GM10248 (cell line): Measurements from ENCODE around the gene ACOX1.

ENCODE experiments used
- CTCF ChIA-PET: fragments of 300-600 bp; sonication (Branson Sonifier 250); formaldehyde crosslinking; extraction: SDS; loops from one replicate; lab custom pipeline; 2021; ENCODE audit warnings: antibody characterized with exemption; lab: Yijun Ruan, JAX
- POLR2A ChIA-PET: fragments of 350-650 bp; sonication (Branson Sonifier 250); formaldehyde crosslinking; extraction: SDS; loops from one replicate; lab custom pipeline; 2020; ENCODE audit warnings: antibody characterized with exemption; lab: Yijun Ruan, JAX
- DNase-seq: peaks from one replicate; pipeline ENCODE4 v3.0.0; 2012; ENCODE audit errors: extremely low spot score
- CTCF ChIP-seq: IDR thresholded peaks from 2 replicates; pipeline ENCODE4 v1.5.1; 2012; ENCODE audit warnings: mild to moderate bottlenecking, low read depth; ENCODE audit errors: extremely low read depth, missing control alignments, control extremely low read depth

Gene ACOX1

GRCh38 chr17:76009969-76010661 is 31.1 kb upstream of the ACOX1 start:
- POLR2A ChIA-PET, result interaction anchor here (1.0 kb wide), 1 partner anchor 13 kb away, joined by 3 read pairs; no protein-coding TSS in a partner anchor
- TF ChIP-seq CTCF, result no peak
- CTCF ChIA-PET, result interaction anchor here (1.2 to 17.8 kb wide), 11 partner anchors 3 to 290 kb away, joined by 3 to 266 read pairs (median 5); partner anchors contain the start of genes CDK3, EVPL, MRPL38 and TRIM65
- no peak for DNase-seq

GRCh38 chr17:76009447-76009846 is 30.5 kb upstream of the ACOX1 start:
- DNase-seq, result no peak
- no peak for TF ChIP-seq CTCF
- ChIA-PET CTCF (interaction anchor here (0.8 to 17.8 kb wide), 11 partner anchors 4 to 377 kb away, joined by 3 to 266 read pairs (median 4); partner anchors contain the start of genes CDK3, EVPL, MRPL38 and TRIM65), POLR2A (interaction anchor here (0.5 kb wide), 1 partner anchor 102 kb away, joined by 7 read pairs; no protein-coding TSS in a partner anchor)

- no peak for TF ChIP-seq CTCF
- POLR2A ChIA-PET, result interaction anchor here (0.5 to 0.6 kb wide), 2 partner anchors 98 to 102 kb away, joined by 3 to 7 read pairs; no protein-coding TSS in a partner anchor
- no peak for DNase-seq
- CTCF ChIA-PET, result interaction anchor here (0.8 to 17.8 kb wide), 9 partner anchors 4 to 377 kb away, joined by 3 to 266 read pairs (median 4); partner anchors contain the start of genes CDK3, MRPL38 and TRIM65
Measured at GRCh38 chr17:76008630-76009425, 29.9 kb upstream of the ACOX1 start.

GRCh38 chr17:76008208-76008607 is 29.2 kb upstream of the ACOX1 start:
- no peak for DNase-seq
- CTCF ChIA-PET, result interaction anchor here (0.8 to 17.8 kb wide), 9 partner anchors 5 to 378 kb away, joined by 3 to 266 read pairs (median 4); partner anchors contain the start of genes CDK3, MRPL38 and TRIM65
- POLR2A ChIA-PET, result no interaction called here
- TF ChIP-seq CTCF, result no peak

GRCh38 chr17:76007850-76008165 is 28.8 kb upstream of the ACOX1 start:
- no peak for TF ChIP-seq CTCF
- POLR2A ChIA-PET, result no interaction called here

More at GRCh38 chr17:76007850-76008165, 28.8 kb upstream of the ACOX1 start:
- DNase-seq, result no peak
- CTCF ChIA-PET, result interaction anchor here (0.8 to 17.8 kb wide), 9 partner anchors 4 to 379 kb away, joined by 3 to 266 read pairs (median 4); partner anchors contain the start of genes CDK3, MRPL38 and TRIM65
